ENCODE measurements around the gene WRAP73. TPM values are rescaled to one million over a fixed set of nuclear protein-coding genes. Genes with fewer than 3 reads are reported as not detected.

Gene WRAP73
- 27.0 and 30.1 TPM in 2 replicates for total RNA-seq

- peaks cover 29% of the 10 kb centered on the region for H3K4me1 Mint-ChIP-seq
- intact Hi-C loops (cut with micrococcal nuclease), result loop anchor here (1.0 kb wide), 3 partner anchors 23 to 118 kb away; no protein-coding TSS in a partner anchor
- peaks cover 16% of the 10 kb centered on the region for H3K27me3 Mint-ChIP-seq
- H3K27ac Mint-ChIP-seq, result no peak within 1 kb of the TSS
- no peaks in the 10 kb centered on the region for H3K9me3 Mint-ChIP-seq
- H3K4me3 Mint-ChIP-seq, result peak within 1 kb of the TSS; percentile 82
- ATAC-seq (ENCODE audit: low read depth) (peak; percentile 97), DNase-seq (peak; percentile 84)
- H3K36me3 Mint-ChIP-seq (ENCODE audit: low read depth), result peaks cover 33% of the 10 kb centered on the region
- no peak for TF ChIP-seq CTCF (IDR thresholded peaks at IDR 0.05)
- ChIA-PET CTCF (interaction anchor here (1.3 to 1.7 kb wide), 4 partner anchors 21 to 75 kb away, joined by 3 to 5 read pairs (median 3); no protein-coding TSS in a partner anchor), POLR2A (interaction anchor here (0.7 to 2.0 kb wide), 4 partner anchors 15 to 27 kb away, joined by 3 to 9 read pairs (median 6); no protein-coding TSS in a partner anchor)
Observed at GRCh38 chr1:3649342-3650247, at the start of gene WRAP73. Gene WRAP73 (minus strand): TSS chr1:3650103. CDS start chr1:3649999, 104 bp downstream.

GRCh38 chr1:3699596-3699995 is 49.7 kb upstream of the WRAP73 start:
- Mint-ChIP-seq H3K4me1 (peaks cover 17% of the 10 kb centered on the region), H3K27ac (no peak overlapping the region), H3K27me3 (peaks cover 12% of the 10 kb centered on the region), H3K4me3 (no peak overlapping the region), H3K36me3 (ENCODE audit: low read depth) (no peaks in the 10 kb centered on the region), H3K9me3 (no peaks in the 10 kb centered on the region)
- intact Hi-C loops (cut with micrococcal nuclease), result no loop called here
- no peak for TF ChIP-seq CTCF (IDR thresholded peaks at IDR 0.05)
- CTCF ChIA-PET, result no interaction called here
- no peak for ATAC-seq (ENCODE audit: low read depth)
- no peak for DNase-seq
- POLR2A ChIA-PET, result no interaction called here

- TF ChIP-seq CTCF (IDR thresholded peaks at IDR 0.05), result no peak
- H3K4me3 Mint-ChIP-seq, result no peak overlapping the region
- ChIA-PET POLR2A (no interaction called here), CTCF (no interaction called here)
- ATAC-seq (ENCODE audit: low read depth) (no peak), DNase-seq (no peak)
- no peak overlapping the region for H3K27ac Mint-ChIP-seq
- no peaks in the 10 kb centered on the region for H3K36me3 Mint-ChIP-seq (ENCODE audit: low read depth)
- H3K9me3 Mint-ChIP-seq, result no peaks in the 10 kb centered on the region
- peaks cover 8% of the 10 kb centered on the region for H3K27me3 Mint-ChIP-seq
- intact Hi-C loops (cut with micrococcal nuclease), result no loop called here
- H3K4me1 Mint-ChIP-seq, result peaks cover 11% of the 10 kb centered on the region
Observed at GRCh38 chr1:3698660-3699408, 48.9 kb upstream of the WRAP73 start.

- Mint-ChIP-seq H3K4me1 (peaks cover 8% of the 10 kb centered on the region), H3K27ac (no peak overlapping the region), H3K27me3 (peaks cover 8% of the 10 kb centered on the region), H3K36me3 (ENCODE audit: low read depth) (no peaks in the 10 kb centered on the region), H3K9me3 (no peaks in the 10 kb centered on the region), H3K4me3 (no peak overlapping the region)
- DNase-seq, result no peak
- no peak for TF ChIP-seq CTCF (IDR thresholded peaks at IDR 0.05)
- ChIA-PET CTCF (no interaction called here), POLR2A (no interaction called here)
- ATAC-seq (ENCODE audit: low read depth), result no peak
- intact Hi-C loops (cut with micrococcal nuclease), result no loop called here
Observed at GRCh38 chr1:3697810-3698209, 47.9 kb upstream of the WRAP73 start.

- ATAC-seq (ENCODE audit: low read depth) (no peak), DNase-seq (no peak)
- ChIA-PET CTCF (no interaction called here), POLR2A (no interaction called here)
- no peaks in the 10 kb centered on the region for H3K9me3 Mint-ChIP-seq
- H3K27ac Mint-ChIP-seq, result no peak overlapping the region
- no peak overlapping the region for H3K4me3 Mint-ChIP-seq
- peaks cover 8% of the 10 kb centered on the region for H3K27me3 Mint-ChIP-seq
- TF ChIP-seq CTCF (IDR thresholded peaks at IDR 0.05), result no peak
- H3K36me3 Mint-ChIP-seq (ENCODE audit: low read depth), result no peaks in the 10 kb centered on the region
- intact Hi-C loops (cut with micrococcal nuclease), result no loop called here
- peaks cover 8% of the 10 kb centered on the region for H3K4me1 Mint-ChIP-seq
Observed at GRCh38 chr1:3697104-3697503, 47.2 kb upstream of the WRAP73 start.

All from activated B cell treated with CpG ODN at 0.5 μM for 24 hours (primary cell).